AG04450 (cell line): ENCODE results near the gene FLACC1. TPM values are rescaled to one million over a fixed set of nuclear protein-coding genes. Genes with fewer than 3 reads are reported as not detected.
"Not testable (repeated sequence)": the region's sequence is repeated elsewhere in the genome, so short reads cannot be mapped to it uniquely, and the experiment has no call there.

Experiments used
- CTCF ChIA-PET: fragments of 300-600, 350-600 bp; formaldehyde crosslinking; extraction: SDS; loops from one replicate; lab custom pipeline; 2022; ENCODE audit warnings: antibody characterized with exemption, inconsistent platforms; lab: Charles Lee
- POLR2A ChIA-PET: fragments of 350-600 bp; formaldehyde crosslinking; extraction: SDS; loops from one replicate; lab custom pipeline; 2021; ENCODE audit warnings: antibody characterized with exemption, inconsistent platforms; lab: Yijun Ruan, JAX
- DNase-seq: peaks from one replicate; pipeline ENCODE4 v3.0.0-alpha.2; 2011; ENCODE audit warnings: low read depth, low spot score
- H3K27ac ChIP-seq: one replicate; pipeline ENCODE4 v1.5.1; 2012; ENCODE audit warnings: low read depth, low read length, control low read depth
- H3K27me3 ChIP-seq: one replicate; pipeline ENCODE4 v1.6.0; 2012; ENCODE audit warnings: low read length; ENCODE audit not compliant: control insufficient read depth, insufficient read depth
- H3K4me3 ChIP-seq: 2 replicates; pipeline ENCODE4 v1.5.1; 2011; ENCODE audit warnings: mild to moderate bottlenecking, low read depth, low read length, control low read depth
- H3K9me3 ChIP-seq: 2 replicates; pipeline ENCODE4 v1.5.1; 2012; ENCODE audit warnings: low read length; ENCODE audit not compliant: control insufficient read depth, insufficient read depth
- polyA plus RNA-seq: library from polyadenylated mRNA; depleted of rRNA; stranded (reverse); fragments of >200 nt; gene quantifications from 2 replicates; pipeline ENCODE4 v1.2.3, GENCODE V29; 2011; rRNA removed
- TF ChIP-seq, protein P1 (sequence below): IDR thresholded peaks from 2 replicates; pipeline ENCODE4 v1.5.1; 2011; ENCODE audit warnings: low read depth, low read length, control low read depth, inconsistent platforms

The FLACC1 gene
- polyA plus RNA-seq, 1 experiment = 1.1 TPM

DNA sequence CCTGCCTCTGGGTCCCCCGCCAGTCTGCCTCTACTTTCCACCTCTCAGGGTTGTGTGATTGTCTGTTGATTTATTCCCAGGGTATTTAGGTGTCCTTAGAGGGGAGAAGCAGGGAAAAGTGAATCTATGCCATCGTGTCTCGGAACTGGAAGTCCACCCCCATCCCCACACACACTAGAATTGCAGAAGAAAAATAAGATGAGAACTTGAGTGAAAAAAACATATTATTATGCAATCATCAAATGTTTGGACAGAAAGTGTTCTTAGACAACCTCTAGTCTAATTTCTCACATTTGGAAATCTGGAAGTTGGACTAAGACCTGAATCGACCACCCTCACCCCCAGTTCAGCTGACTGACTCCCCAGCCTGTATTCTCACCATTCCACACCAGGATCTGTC is 110.9 kb downstream of the FLACC1 start:
- DNase-seq = no peak
- Histone ChIP-seq H3K27ac (no peak overlapping the region), H3K9me3 (no peaks in the 10 kb centered on the region), H3K4me3 (no peak overlapping the region), H3K27me3 (no peaks in the 10 kb centered on the region)
- ChIA-PET CTCF (interaction anchor here (1.2 kb wide), 1 partner anchor 14 kb away, joined by 6 read pairs; no protein-coding TSS in a partner anchor), POLR2A (no interaction called here)
- TF ChIP-seq, protein P1, sequence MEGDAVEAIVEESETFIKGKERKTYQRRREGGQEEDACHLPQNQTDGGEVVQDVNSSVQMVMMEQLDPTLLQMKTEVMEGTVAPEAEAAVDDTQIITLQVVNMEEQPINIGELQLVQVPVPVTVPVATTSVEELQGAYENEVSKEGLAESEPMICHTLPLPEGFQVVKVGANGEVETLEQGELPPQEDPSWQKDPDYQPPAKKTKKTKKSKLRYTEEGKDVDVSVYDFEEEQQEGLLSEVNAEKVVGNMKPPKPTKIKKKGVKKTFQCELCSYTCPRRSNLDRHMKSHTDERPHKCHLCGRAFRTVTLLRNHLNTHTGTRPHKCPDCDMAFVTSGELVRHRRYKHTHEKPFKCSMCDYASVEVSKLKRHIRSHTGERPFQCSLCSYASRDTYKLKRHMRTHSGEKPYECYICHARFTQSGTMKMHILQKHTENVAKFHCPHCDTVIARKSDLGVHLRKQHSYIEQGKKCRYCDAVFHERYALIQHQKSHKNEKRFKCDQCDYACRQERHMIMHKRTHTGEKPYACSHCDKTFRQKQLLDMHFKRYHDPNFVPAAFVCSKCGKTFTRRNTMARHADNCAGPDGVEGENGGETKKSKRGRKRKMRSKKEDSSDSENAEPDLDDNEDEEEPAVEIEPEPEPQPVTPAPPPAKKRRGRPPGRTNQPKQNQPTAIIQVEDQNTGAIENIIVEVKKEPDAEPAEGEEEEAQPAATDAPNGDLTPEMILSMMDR = no peak

DNA sequence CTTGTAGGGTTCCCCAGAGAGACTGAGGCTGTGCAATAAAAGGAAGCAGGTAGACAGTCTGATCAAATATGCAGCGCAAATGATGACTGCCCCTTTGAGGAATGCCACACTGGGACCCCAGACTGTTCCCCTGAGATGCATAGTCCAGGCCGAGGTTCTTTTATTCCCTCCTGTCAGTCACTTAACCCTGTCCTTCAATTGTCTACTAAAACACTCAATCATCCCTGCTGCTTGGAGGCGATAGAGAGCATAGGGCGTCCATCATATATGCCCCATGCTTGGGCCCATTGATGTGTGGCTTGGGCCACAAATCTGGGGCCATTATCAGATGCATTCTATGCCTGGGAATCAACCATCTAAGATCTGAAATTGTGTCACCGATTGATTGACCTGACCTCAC is 112.3 kb downstream of the FLACC1 start:
- TF ChIP-seq, protein P1 = no peak
- ChIA-PET CTCF (interaction anchor here (1.4 to 1.5 kb wide), 2 partner anchors 12 to 13 kb away, joined by 3 to 4 read pairs; no protein-coding TSS in a partner anchor), POLR2A (no interaction called here)
- no peak overlapping the region for H3K27ac ChIP-seq
- H3K9me3 ChIP-seq = no peaks in the 10 kb centered on the region
- H3K27me3 ChIP-seq = no peaks in the 10 kb centered on the region
- no peak for DNase-seq
- no peak overlapping the region for H3K4me3 ChIP-seq

DNA sequence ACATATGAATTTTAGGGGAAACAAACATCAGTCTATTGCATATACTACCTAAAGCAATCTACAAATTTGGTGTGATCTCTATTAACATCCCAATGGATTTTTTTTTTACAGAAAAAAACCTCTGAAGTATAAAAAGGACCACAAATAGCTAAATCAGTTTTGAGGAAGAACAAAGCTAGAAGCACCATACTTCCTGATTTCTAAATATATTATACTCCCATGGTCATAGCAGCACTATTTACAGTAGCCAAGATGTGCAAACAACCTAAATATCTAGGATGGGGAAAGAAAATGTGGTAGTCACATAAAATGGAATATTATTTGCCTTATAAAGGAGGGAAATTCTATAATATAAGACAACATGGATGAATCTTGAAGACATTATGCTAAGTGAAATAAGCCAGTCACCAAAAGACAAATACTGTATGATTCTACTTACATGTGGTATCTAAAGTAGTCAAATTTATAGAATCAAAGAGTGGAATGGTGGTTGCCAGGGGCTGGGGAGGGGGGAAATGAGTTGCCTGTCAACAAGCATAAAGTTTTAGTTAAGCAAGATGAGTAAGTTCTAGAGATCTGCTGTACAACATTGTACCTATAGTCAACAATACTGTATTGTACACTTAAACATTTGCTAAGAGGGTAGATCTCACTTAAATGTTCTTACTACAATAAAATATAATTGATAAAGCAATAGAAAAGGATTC is 114.4 kb downstream of the FLACC1 start:
- Histone ChIP-seq H3K27ac (no peak overlapping the region), H3K27me3 (no peaks in the 10 kb centered on the region), H3K4me3 (no peak overlapping the region), H3K9me3 (no peaks in the 10 kb centered on the region)
- no peak for DNase-seq
- CTCF ChIA-PET = interaction anchor here (1.5 to 2.2 kb wide), 2 partner anchors 11 to 121 kb away, joined by 4 to 13 read pairs; no protein-coding TSS in a partner anchor
- POLR2A ChIA-PET = no interaction called here
- TF ChIP-seq, protein P1 = no peak

DNA sequence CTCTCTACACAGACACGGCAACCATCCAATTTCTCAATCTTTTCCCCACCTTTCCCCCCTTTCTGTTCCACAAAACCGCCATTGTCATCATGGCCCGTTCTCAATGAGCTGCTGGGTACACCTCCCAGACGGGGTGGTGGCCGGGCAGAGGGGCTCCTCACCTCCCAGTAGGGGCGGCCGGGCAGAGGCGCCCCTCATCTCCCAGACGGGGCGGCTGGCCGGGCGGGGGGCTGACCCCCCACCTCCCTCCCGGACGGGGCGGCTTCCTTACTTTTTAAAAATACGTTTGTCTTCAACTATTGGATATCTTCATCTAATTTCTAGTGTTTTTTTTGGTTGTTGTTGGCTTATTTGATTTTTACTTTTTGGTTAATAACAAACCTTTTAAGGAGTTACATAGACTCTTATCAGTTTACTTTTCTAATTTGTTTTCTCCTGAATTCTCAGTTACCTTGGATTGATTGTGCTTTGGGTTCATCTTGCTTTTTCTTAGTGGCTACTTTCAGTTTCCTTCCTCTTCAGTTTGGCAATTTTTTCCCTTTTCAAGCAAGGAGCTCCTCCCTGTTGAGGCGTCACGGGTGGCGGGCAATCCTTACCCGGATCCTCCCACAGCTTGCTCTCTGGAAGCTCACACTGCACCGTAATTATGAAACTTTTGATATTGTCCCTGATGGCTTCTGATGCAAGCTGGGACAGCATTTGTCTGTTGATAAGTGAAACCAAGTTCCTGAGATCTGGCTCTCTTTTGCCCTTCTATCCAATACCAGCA is 117.8 kb downstream of the FLACC1 start:
- H3K9me3 ChIP-seq, CTCF ChIA-PET, DNase-seq, H3K27me3 ChIP-seq, H3K27ac ChIP-seq, POLR2A ChIA-PET, H3K4me3 ChIP-seq: not testable (repeated sequence)

Other genes starting within 250 kb of the FLACC1 start
- gene CFLAR, start 241.2 kb downstream of the FLACC1 start, polyA plus RNA-seq = 32.7 and 36.3 TPM in 2 replicates
- gene CASP10, start 174.2 kb downstream of the FLACC1 start, polyA plus RNA-seq = 1.5 and 2.6 TPM in 2 replicates
- gene CASP8, start 96.8 kb downstream of the FLACC1 start, polyA plus RNA-seq = 17.4 and 20.8 TPM in 2 replicates
- 32.7 and 38.4 TPM in 2 replicates for gene TRAK2, start 94.1 kb upstream of the FLACC1 start, polyA plus RNA-seq
- gene STRADB, start 94.4 kb upstream of the FLACC1 start, polyA plus RNA-seq = 29.8 and 34.7 TPM in 2 replicates